GM12872 (cell line): Measurements from ENCODE around the gene BBS4.

ENCODE experiments used
- CTCF ChIP-seq: IDR thresholded peaks from 3 replicates; pipeline ENCODE4 v1.5.1; 2011; ENCODE audit warnings: low read depth, mild to moderate bottlenecking, low read length, moderate library complexity; ENCODE audit not compliant: insufficient read depth

BBS4 gene

GRCh38 chr15:72735111-72735510 lies 49.1 kb downstream of the BBS4 start:
- TF ChIP-seq CTCF: no peak

GRCh38 chr15:72737061-72737460 lies 51.1 kb downstream of the BBS4 start:
- no peak for TF ChIP-seq CTCF

GRCh38 chr15:72737723-72738122 lies 51.7 kb downstream of the BBS4 start:
- TF ChIP-seq CTCF: no peak

GRCh38 chr15:72740219-72740618 lies 54.2 kb downstream of the BBS4 start:
- no peak for TF ChIP-seq CTCF

GRCh38 chr15:72749700-72750099 lies 63.7 kb downstream of the BBS4 start:
- TF ChIP-seq CTCF: no peak

- TF ChIP-seq CTCF: no peak
Observed at GRCh38 chr15:72751751-72752455, 65.9 kb downstream of the BBS4 start.

GRCh38 chr15:72754096-72754495 lies 68.1 kb downstream of the BBS4 start:
- no peak for TF ChIP-seq CTCF
